ENCODE results near the gene ERLIN1. TPM values are rescaled to one million over a fixed set of nuclear protein-coding genes. Genes with fewer than 3 reads are reported as not detected.

The ERLIN1 gene
- 29.9 and 42.7 TPM in 2 replicates for total RNA-seq

DNA sequence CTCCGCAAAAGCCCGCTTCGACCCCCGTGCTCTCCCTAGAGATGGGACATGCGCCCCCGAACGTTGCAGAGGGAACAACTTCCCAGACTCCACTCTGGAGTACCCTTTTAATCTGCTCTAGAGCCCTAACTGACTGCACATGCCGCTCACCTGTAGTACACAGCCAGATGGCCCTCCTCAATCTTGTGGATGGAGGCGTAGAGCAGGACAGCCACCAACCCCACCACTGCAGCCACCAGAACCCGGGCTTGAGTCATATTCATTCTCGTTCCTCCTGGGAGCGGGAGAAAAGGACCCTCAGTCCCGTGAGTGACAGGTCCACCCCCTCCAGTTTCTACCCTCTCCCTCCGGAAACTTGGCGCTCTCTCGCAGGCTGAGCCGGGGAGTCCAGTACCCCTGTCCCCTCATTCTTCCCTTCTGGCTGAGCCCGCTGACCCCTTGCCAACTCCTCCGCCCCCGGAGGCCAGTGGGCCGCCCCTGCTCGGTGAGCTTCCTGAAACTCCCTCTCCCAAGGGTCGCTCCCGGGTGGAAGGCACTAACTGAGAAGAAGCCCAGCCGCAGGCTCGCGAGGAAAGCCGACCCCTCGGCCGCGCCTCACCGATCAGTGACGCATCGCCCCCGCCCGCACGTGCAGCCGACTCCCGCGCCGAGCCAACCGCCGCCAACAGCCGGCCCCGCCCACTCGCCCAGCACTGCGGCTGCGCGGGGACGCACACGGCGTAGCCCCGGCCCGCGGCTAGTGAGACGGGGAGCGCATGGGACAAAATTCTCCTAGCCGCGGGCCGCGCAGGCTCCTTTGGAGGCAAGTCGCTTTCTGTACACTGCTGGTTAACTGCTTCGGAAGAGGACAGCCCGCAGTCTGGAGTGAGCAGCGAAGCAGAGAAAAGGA lies at the start of gene ERLIN1:
Gene ERLIN1 (minus strand): TSS at position 666 of the 889 bp plus-strand sequence. CDS start 403 bp downstream, at position 263.

Other genes with a start within 250 kb of the ERLIN1 start
- 12.9 and 13.6 TPM in 2 replicates for gene DNMBP, start 176.1 kb downstream of the ERLIN1 start, total RNA-seq
- gene CPN1, start 104.2 kb downstream of the ERLIN1 start, total RNA-seq: not detected in 2 replicates
- 16.4 and 16.5 TPM in 2 replicates for gene CHUK, start 43.6 kb upstream of the ERLIN1 start, total RNA-seq
- gene CWF19L1, start 81.6 kb upstream of the ERLIN1 start, total RNA-seq: 20.9 and 30.3 TPM in 2 replicates
- gene BLOC1S2, start 100.7 kb upstream of the ERLIN1 start, total RNA-seq: 73.5 and 76.9 TPM in 2 replicates
- gene PKD2L1, start 144.2 kb upstream of the ERLIN1 start, total RNA-seq: not detected in 2 replicates
- gene SCD, start 161.2 kb upstream of the ERLIN1 start, total RNA-seq: 792 and 1,012 TPM in 2 replicates